IMR-90 (cell line): ENCODE measurements around the gene SBF2. TPM values are rescaled to one million over a fixed set of nuclear protein-coding genes. Genes with fewer than 3 reads are reported as not detected.
"Not testable (repeated sequence)": the region's sequence is repeated elsewhere in the genome, so short reads cannot be mapped to it uniquely, and the experiment has no call there.

Source experiments
- ATAC-seq: fragments of 200-7000 bp; cut with Tn5 transposase; 2 replicates; pipeline ENCODE4 v1.9.1; 2020; ENCODE audit warnings: low read depth, mild to moderate bottlenecking, moderate library complexity
- BruUV-seq: library from RNA; stranded (reverse); fragments of 400-500 nt; replicated peaks from 2 replicates; lab custom pipeline; 2021; lab: Mats Ljungman, UMichigan
- CTCF ChIA-PET: fragments of 300-600 bp; formaldehyde crosslinking; extraction: SDS; loops from one replicate; lab custom pipeline; 2021; ENCODE audit warnings: antibody characterized with exemption; lab: Yijun Ruan, JAX
- POLR2A ChIA-PET: fragments of 300-600 bp; sonication (Branson Sonifier 250); formaldehyde crosslinking; loops from one replicate; lab custom pipeline; 2022; ENCODE audit warnings: antibody characterized with exemption; ENCODE audit not compliant: unreplicated experiment; lab: Charles Lee
- DNase-seq: peaks from one replicate; pipeline ENCODE4 v3.0.0; 2013
- H2AFZ ChIP-seq: replicated peaks from 2 replicates; pipeline ENCODE3; 2013; ENCODE audit warnings: low read length, mild to moderate bottlenecking; ENCODE audit not compliant: poor library complexity
- H2AK5ac ChIP-seq: 2 replicates; pipeline ENCODE4 v1.6.1; 2013; ENCODE audit warnings: low read depth, low read length, inconsistent platforms
- H2AK9ac ChIP-seq: replicated peaks from 2 replicates; pipeline ENCODE3; 2013; ENCODE audit warnings: mild to moderate bottlenecking, low read depth, low read length, moderate library complexity; ENCODE audit not compliant: poor library complexity
- H2BK120ac ChIP-seq: 2 replicates; pipeline ENCODE4 v1.6.1; 2013; ENCODE audit warnings: low read depth, low read length, inconsistent platforms
- H2BK15ac ChIP-seq: 3 replicates; pipeline ENCODE4 v1.6.1; 2013; ENCODE audit warnings: low read depth, low read length, inconsistent platforms
- H2BK20ac ChIP-seq: 2 replicates; pipeline ENCODE4 v1.6.1; 2013; ENCODE audit warnings: low read depth, mild to moderate bottlenecking, inconsistent platforms, low read length, moderate library complexity
- H2BK5ac ChIP-seq: 2 replicates; pipeline ENCODE4 v1.6.1; 2013; ENCODE audit warnings: mild to moderate bottlenecking, low read depth, low read length, inconsistent platforms; ENCODE audit not compliant: poor library complexity, severe bottlenecking
- H3K14ac ChIP-seq: replicated peaks from 2 replicates; pipeline ENCODE4 v1.6.1; 2013; ENCODE audit warnings: low read depth, low read length, inconsistent platforms
- H3K18ac ChIP-seq: 2 replicates; pipeline ENCODE4 v1.6.1; 2013; ENCODE audit warnings: low read depth, low read length, control low read depth
- H3K23ac ChIP-seq: 2 replicates; pipeline ENCODE4 v1.6.1; 2013; ENCODE audit warnings: low read depth, low read length, inconsistent platforms
- H3K27ac ChIP-seq: 2 replicates; pipeline ENCODE4 v1.5.1; 2013; ENCODE audit warnings: mild to moderate bottlenecking, control low read depth, low read length; ENCODE audit not compliant: insufficient read depth
- H3K27me3 ChIP-seq: 2 replicates; pipeline ENCODE4 v1.6.1; 2013; ENCODE audit warnings: low read length; ENCODE audit not compliant: control insufficient read depth, insufficient read depth
- H3K36me3 ChIP-seq: 2 replicates; pipeline ENCODE4 v1.6.1; 2013; ENCODE audit warnings: low read length, mixed read lengths; ENCODE audit not compliant: control insufficient read depth, insufficient read depth
- H3K4ac ChIP-seq: 2 replicates; pipeline ENCODE4 v1.6.1; 2013; ENCODE audit warnings: low read depth, low read length, inconsistent platforms
- H3K4me1 ChIP-seq: 2 replicates; pipeline ENCODE4 v1.6.1; 2013; ENCODE audit warnings: low read length, mixed read lengths; ENCODE audit not compliant: control insufficient read depth, insufficient read depth
- H3K4me2 ChIP-seq: 2 replicates; pipeline ENCODE4 v1.6.1; 2013; ENCODE audit warnings: low read depth, mild to moderate bottlenecking, control low read depth, low read length, moderate library complexity
- H3K4me3 ChIP-seq: 2 replicates; pipeline ENCODE4 v1.5.1; 2013; ENCODE audit warnings: low read depth, mild to moderate bottlenecking, control low read depth, low read length, moderate library complexity; ENCODE audit not compliant: insufficient read depth
- H3K56ac ChIP-seq: 2 replicates; pipeline ENCODE4 v1.6.1; 2013; ENCODE audit warnings: low read length, inconsistent platforms; ENCODE audit not compliant: insufficient read depth; ENCODE audit errors: extremely low read depth
- H3K79me1 ChIP-seq, 2 experiments: 2 replicates each; pipeline ENCODE4 v1.6.1; 2013; ENCODE audit warnings: low read length in 2 of 2, inconsistent platforms in 1 of 2, low read depth in 1 of 2
- H3K9ac ChIP-seq: 2 replicates; pipeline ENCODE4 v1.6.1; 2013; ENCODE audit warnings: low read depth, low read length, control low read depth
- H3K9me1 ChIP-seq: 2 replicates; pipeline ENCODE4 v1.6.1; 2013; ENCODE audit warnings: low read length, inconsistent platforms; ENCODE audit not compliant: insufficient read depth
- H3K9me3 ChIP-seq: 2 replicates; pipeline ENCODE4 v1.6.1; 2013; ENCODE audit warnings: low read length; ENCODE audit not compliant: control insufficient read depth, insufficient read depth
- H4K20me1 ChIP-seq: 2 replicates; pipeline ENCODE4 v1.6.1; 2013; ENCODE audit warnings: low read length, inconsistent platforms; ENCODE audit not compliant: insufficient read depth
- H4K5ac ChIP-seq: 2 replicates; pipeline ENCODE4 v1.6.1; 2013; ENCODE audit warnings: mild to moderate bottlenecking, low read depth, low read length, control low read depth
- H4K8ac ChIP-seq, 2 experiments: 2 replicates each; pipeline ENCODE4 v1.6.1; 2013; ENCODE audit warnings: low read depth in 2 of 2, low read length in 2 of 2, control low read depth in 1 of 2, inconsistent platforms in 1 of 2
- H4K91ac ChIP-seq: 2 replicates; pipeline ENCODE4 v1.6.1; 2013; ENCODE audit warnings: low read depth, low read length, inconsistent platforms; ENCODE audit not compliant: insufficient read depth
- WGBS, 2 experiments: methylation state at CpG; one replicate each; pipeline versions ENCODE4 v1.1.5 to v1.1.7; 2013; ENCODE audit warnings: missing lambda C conversion rate in 2 of 2; ENCODE audit not compliant: insufficient read length in 1 of 2; ENCODE audit errors: extremely low coverage in 2 of 2; 5-methylcytosine and 5-hydroxymethylcytosine counted together
- dilution Hi-C: fragments of 300-500 bp; cut with HindIII; formaldehyde crosslinking; loops from one replicate; pipeline ENCODE4 v1.14.3; 2018; ENCODE audit warnings: low sequenced_read_pairs; ENCODE audit not compliant: unreplicated experiment
- in situ Hi-C: fragments of 300-500 bp; cut with MboI; formaldehyde crosslinking; loops from 3 replicates; pipeline ENCODE4 v1.14.3; 2019; ENCODE audit warnings: low sequenced_read_pairs, inconsistent platforms, mixed read lengths
- intact Hi-C: fragments of 100-400 bp; cut with micrococcal nuclease; formaldehyde crosslinking; loops from 2 replicates; pipeline ENCODE4 v1.10.0; 2022
- polyA plus RNA-seq, 3 experiments: library from polyadenylated mRNA; depleted of rRNA; stranded (reverse); fragments of >200 nt; gene quantifications; 2 replicates each; pipeline ENCODE4 v1.2.3, GENCODE V29; 2012; ENCODE audit warnings: low replicate concordance in 1 of 3
- total RNA-seq: library from RNA; depleted of rRNA; stranded (reverse); fragments of >200 nt; gene quantifications from 2 replicates; pipeline ENCODE4 v1.2.3, GENCODE V29; 2012

The SBF2 gene
- total and polyA plus RNA-seq, 2 of the 4 experiments (the other 2 are of a cell fraction) = 23.8 to 51.8 TPM

DNA sequence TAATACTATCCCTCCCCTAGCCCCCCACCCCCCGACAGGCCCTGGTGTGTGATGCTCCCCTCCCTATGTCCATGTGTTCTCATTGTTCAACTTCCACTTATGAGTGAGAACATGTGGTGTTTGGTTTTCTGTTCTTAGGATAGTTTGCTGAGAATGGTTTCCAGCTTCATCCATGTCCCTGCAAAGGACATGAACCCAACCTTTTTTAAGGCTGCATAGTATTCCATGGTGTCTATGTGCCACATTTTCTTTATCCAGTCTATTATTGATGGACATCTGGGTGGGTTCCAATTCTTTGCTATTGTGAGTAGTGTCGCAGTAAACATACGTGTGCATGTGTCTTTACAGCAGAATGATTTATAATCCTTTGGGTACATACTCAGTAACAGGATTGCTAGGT lies 29.3 kb downstream of the SBF2 start:
- CTCF ChIA-PET, H2AFZ ChIP-seq, H2BK15ac ChIP-seq, H3K23ac ChIP-seq, H3K9me3 ChIP-seq, H2BK5ac ChIP-seq, dilution Hi-C loops, DNase-seq, H3K18ac ChIP-seq, H2AK9ac ChIP-seq, H4K8ac ChIP-seq, H2AK5ac ChIP-seq, H4K20me1 ChIP-seq, H4K5ac ChIP-seq, H3K9ac ChIP-seq, H3K4me2 ChIP-seq, H3K4me3 ChIP-seq, H3K4ac ChIP-seq, ATAC-seq, H3K56ac ChIP-seq, H4K91ac ChIP-seq, H3K36me3 ChIP-seq, intact Hi-C loops, H3K14ac ChIP-seq, in situ Hi-C loops, H3K27ac ChIP-seq, H2BK20ac ChIP-seq, H3K27me3 ChIP-seq, BruUV-seq, POLR2A ChIA-PET, H2BK120ac ChIP-seq: not testable (repeated sequence)
- Histone ChIP-seq H3K79me1 (peaks cover 24 to 74% of the 10 kb centered on the region in 2 experiments), H3K4me1 (peaks cover 11% of the 10 kb centered on the region; the same call in 1 of the 2 replicates), H3K9me1 (peaks cover 12% of the 10 kb centered on the region)
- WGBS, 2 experiments = no CpG with 5 or more reads among the region's 3 CpGs
